HepG2 (cell line): ENCODE measurements around the gene GLOD5. TPM values are rescaled to one million over a fixed set of nuclear protein-coding genes. Genes with fewer than 3 reads are reported as not detected.

Source experiments
- HNRNPL ChIP-seq: fragments of 200-400 bp; formaldehyde crosslinking; IDR thresholded peaks from 2 replicates; pipeline ENCODE4 v1.6.1; 2017; ENCODE audit warnings: mild to moderate bottlenecking, low read depth, low read length
- MAFG ChIP-seq: sonication (generic); formaldehyde crosslinking; IDR thresholded peaks from 2 replicates; pipeline ENCODE4 v1.5.1; 2020; ENCODE audit warnings: mild to moderate bottlenecking, missing genetic modification reagents
- MYC ChIP-seq: sonication (generic); formaldehyde crosslinking; IDR thresholded peaks from 2 replicates; pipeline ENCODE4 v1.9.0; 2021; ENCODE audit warnings: missing genetic modification reagents, borderline replicate concordance
- SAP130 ChIP-seq: IDR thresholded peaks from 2 replicates; pipeline ENCODE4 v1.6.1; 2016; ENCODE audit warnings: low read depth
- SMC3 ChIP-seq: IDR thresholded peaks from 2 replicates; pipeline ENCODE4 v1.6.1; 2011; ENCODE audit warnings: low read length, improper control_type of control experiment
- ZNF501 ChIP-seq: sonication (generic); formaldehyde crosslinking; IDR thresholded peaks from 2 replicates; pipeline ENCODE4 v1.5.1; 2020; ENCODE audit warnings: mild to moderate bottlenecking, moderate library complexity, missing genetic modification reagents
- ZNF761 ChIP-seq: sonication (generic); formaldehyde crosslinking; conservative IDR thresholded peaks from 2 replicates; pipeline ENCODE4 v1.4.0; 2020; ENCODE audit warnings: mild to moderate bottlenecking, missing genetic modification reagents
- polyA plus RNA-seq, 8 experiments: library from polyadenylated mRNA; depleted of rRNA in 3 of 8; stranded (reverse) in 7 of 8; unstranded in 1 of 8; fragments of >200 nt; fragmentation: Illumina TruSeq in 4 of 8; extraction: Trizol in 4 of 8; gene quantifications; 2 replicates each; pipeline versions ENCODE4 v1.2.1 to v1.2.3, GENCODE V29; 2011 to 2016; ENCODE audit warnings: low read depth in 4 of 8, missing spikeins in 1 of 8, mixed read lengths in 1 of 8; ENCODE audit not compliant: insufficient read depth in 1 of 8
- total RNA-seq, 5 experiments: library from RNA; depleted of rRNA; stranded (reverse); fragments of >200 nt; fragmentation: Illumina TruSeq; extraction: Trizol; gene quantifications; 2 replicates each; pipeline ENCODE4 v1.2.3, GENCODE V29; 2016; ENCODE audit warnings: low read depth in 1 of 5
- TF ChIP-seq, protein P1 (sequence below): IDR thresholded peaks from 2 replicates; pipeline ENCODE4 v1.6.1; 2016; ENCODE audit warnings: mild to moderate bottlenecking
- TF ChIP-seq, protein P2 (sequence below): sonication (generic); formaldehyde crosslinking; IDR thresholded peaks from 2 replicates; pipeline ENCODE4 v1.5.0; 2020; ENCODE audit warnings: mild to moderate bottlenecking, missing genetic modification reagents, moderate library complexity
- TF ChIP-seq, protein P3 (sequence below): sonication (generic); formaldehyde crosslinking; IDR thresholded peaks from 2 replicates; pipeline ENCODE4 v1.9.0; 2022; ENCODE audit warnings: low read depth, missing genetic modification reagents

GLOD5 gene
- total and polyA plus RNA-seq, 2 of the 13 experiments (the other 11 are each of a cell fraction or from before 2014, with no cell fraction given) = 0.93 to 1.3 TPM

DNA sequence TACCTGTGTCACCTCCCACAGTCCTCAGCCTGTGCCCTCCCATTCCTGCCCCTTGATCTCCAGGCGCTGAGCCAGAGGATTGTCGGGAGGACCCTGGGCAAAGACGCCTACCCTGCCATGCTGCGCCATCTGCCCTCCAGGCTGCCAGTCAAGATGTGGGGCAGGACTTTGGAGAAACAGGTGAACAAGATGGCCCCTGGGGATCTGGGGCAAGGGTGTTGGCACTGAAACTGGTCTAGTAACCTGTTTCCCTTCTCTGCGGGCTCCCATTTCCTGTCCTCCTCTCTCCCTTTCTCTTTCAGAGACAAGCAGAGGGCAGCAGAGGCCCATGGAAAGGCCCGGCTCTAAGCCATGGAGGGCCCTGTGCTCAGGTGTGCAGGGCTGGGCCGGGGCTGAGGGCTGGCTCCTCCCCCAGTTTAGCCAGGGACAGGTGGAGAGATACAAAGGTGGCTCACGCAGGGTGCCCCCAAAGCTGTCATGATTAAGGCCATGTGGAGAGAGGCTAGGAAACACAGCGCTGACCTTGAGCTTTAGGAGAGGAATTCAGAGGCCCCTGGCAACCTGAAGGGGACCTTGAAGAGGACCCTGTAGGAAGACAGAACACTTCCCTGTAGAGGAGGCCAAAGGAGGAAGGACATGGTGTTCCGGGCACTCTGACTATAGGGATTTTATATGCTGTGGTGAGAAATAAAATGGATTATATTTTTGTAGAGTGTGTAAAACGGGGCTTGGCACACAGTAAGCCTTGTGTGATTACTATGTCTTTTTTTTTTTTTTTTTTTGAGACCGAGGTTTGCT, at the start of gene GLOD5 (continued):
- TF ChIP-seq ZNF501 (peak; percentile 64), MAFG (CRISPR knock-in tag) (no peak), MYC (no peak), SMC3 (peak; percentile 50; the same call in 1 of the 2 replicates), ZNF761 (CRISPR knock-in tag) (no peak), SAP130 (CRISPR knock-in tag) (peak; percentile 22; the same call in 1 of the 2 replicates), HNRNPL (0 out of 2 replicates have a peak, but pooled peaks have one; percentile 58)
- TF ChIP-seq, protein P1, sequence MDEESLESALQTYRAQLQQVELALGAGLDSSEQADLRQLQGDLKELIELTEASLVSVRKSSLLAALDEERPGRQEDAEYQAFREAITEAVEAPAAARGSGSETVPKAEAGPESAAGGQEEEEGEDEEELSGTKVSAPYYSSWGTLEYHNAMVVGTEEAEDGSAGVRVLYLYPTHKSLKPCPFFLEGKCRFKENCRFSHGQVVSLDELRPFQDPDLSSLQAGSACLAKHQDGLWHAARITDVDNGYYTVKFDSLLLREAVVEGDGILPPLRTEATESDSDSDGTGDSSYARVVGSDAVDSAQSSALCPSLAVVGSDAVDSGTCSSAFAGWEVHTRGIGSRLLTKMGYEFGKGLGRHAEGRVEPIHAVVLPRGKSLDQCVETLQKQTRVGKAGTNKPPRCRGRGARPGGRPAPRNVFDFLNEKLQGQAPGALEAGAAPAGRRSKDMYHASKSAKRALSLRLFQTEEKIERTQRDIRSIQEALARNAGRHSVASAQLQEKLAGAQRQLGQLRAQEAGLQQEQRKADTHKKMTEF = 0 out of 2 replicates have a peak, but pooled peaks have one; percentile 19
- TF ChIP-seq, protein P2, sequence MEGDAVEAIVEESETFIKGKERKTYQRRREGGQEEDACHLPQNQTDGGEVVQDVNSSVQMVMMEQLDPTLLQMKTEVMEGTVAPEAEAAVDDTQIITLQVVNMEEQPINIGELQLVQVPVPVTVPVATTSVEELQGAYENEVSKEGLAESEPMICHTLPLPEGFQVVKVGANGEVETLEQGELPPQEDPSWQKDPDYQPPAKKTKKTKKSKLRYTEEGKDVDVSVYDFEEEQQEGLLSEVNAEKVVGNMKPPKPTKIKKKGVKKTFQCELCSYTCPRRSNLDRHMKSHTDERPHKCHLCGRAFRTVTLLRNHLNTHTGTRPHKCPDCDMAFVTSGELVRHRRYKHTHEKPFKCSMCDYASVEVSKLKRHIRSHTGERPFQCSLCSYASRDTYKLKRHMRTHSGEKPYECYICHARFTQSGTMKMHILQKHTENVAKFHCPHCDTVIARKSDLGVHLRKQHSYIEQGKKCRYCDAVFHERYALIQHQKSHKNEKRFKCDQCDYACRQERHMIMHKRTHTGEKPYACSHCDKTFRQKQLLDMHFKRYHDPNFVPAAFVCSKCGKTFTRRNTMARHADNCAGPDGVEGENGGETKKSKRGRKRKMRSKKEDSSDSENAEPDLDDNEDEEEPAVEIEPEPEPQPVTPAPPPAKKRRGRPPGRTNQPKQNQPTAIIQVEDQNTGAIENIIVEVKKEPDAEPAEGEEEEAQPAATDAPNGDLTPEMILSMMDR (CRISPR knock-in tag) = peak; percentile 86
- TF ChIP-seq, protein P3, sequence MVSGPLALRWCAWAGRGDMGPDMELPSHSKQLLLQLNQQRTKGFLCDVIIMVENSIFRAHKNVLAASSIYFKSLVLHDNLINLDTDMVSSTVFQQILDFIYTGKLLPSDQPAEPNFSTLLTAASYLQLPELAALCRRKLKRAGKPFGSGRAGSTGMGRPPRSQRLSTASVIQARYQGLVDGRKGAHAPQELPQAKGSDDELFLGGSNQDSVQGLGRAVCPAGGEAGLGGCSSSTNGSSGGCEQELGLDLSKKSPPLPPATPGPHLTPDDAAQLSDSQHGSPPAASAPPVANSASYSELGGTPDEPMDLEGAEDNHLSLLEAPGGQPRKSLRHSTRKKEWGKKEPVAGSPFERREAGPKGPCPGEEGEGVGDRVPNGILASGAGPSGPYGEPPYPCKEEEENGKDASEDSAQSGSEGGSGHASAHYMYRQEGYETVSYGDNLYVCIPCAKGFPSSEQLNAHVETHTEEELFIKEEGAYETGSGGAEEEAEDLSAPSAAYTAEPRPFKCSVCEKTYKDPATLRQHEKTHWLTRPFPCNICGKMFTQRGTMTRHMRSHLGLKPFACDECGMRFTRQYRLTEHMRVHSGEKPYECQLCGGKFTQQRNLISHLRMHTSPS (CRISPR knock-in tag) = 0 out of 2 replicates have a peak, but pooled peaks have one; percentile 31
